Endothelial cell of umbilical vein (primary cell): ENCODE measurements around the gene STK17B. TPM values are rescaled to one million over a fixed set of nuclear protein-coding genes. Genes with fewer than 3 reads are reported as not detected.

ENCODE experiments used
- BruUV-seq: library from RNA; stranded (reverse); fragments of 400-500 nt; replicated peaks from 2 replicates; lab custom pipeline; 2021; lab: Mats Ljungman, UMichigan
- CTCF ChIA-PET: fragments of 300-600, 350-600 bp; sonication (Branson Sonifier 250); formaldehyde crosslinking; loops from one replicate; lab custom pipeline; 2021; ENCODE audit warnings: antibody characterized with exemption, inconsistent platforms; lab: Charles Lee
- POLR2A ChIA-PET: fragments of 300-600, 350-600 bp; sonication (Branson Sonifier 250); formaldehyde crosslinking; loops from one replicate; lab custom pipeline; 2021; ENCODE audit warnings: antibody characterized with exemption, inconsistent platforms; lab: Charles Lee
- DNase-seq: peaks from one replicate; pipeline ENCODE4 v3.0.0-alpha.2; 2011; ENCODE audit warnings: low read depth, low spot score
- FAIRE-seq: peaks from 2 replicates; lab custom pipeline; 2011; peaks lifted over from hg19 to GRCh38; lab: Jason Lieb, UNC
- H2AFZ ChIP-seq: 2 replicates; pipeline ENCODE4 v1.6.0; 2012; ENCODE audit warnings: low read depth, low read length, control low read depth, inconsistent platforms
- H3K27ac ChIP-seq: 2 replicates; pipeline ENCODE4 v1.5.1; 2011; ENCODE audit warnings: low read depth, mild to moderate bottlenecking, control low read depth, low read length, moderate library complexity; ENCODE audit not compliant: insufficient read depth
- H3K27me3 ChIP-seq, 2 experiments: 2 replicates each; pipeline versions ENCODE4 v1.6.0 to v1.6.1; 2011; ENCODE audit warnings: low read length in 2 of 2, mixed read lengths in 1 of 2; ENCODE audit not compliant: control insufficient read depth in 2 of 2, insufficient read depth in 2 of 2
- H3K36me3 ChIP-seq, 2 experiments: 2 replicates in 1 of 2; 3 replicates in 1 of 2; pipeline ENCODE4 v1.5.1; 2011; ENCODE audit warnings: low read length in 2 of 2, mild to moderate bottlenecking in 1 of 2, moderate library complexity in 1 of 2; ENCODE audit not compliant: control insufficient read depth in 2 of 2, insufficient read depth in 2 of 2; ENCODE audit errors: extremely low read depth in 1 of 2
- H3K4me1 ChIP-seq: 3 replicates; pipeline ENCODE4 v1.5.1; 2011; ENCODE audit warnings: mild to moderate bottlenecking, low read length; ENCODE audit not compliant: control insufficient read depth, insufficient read depth; ENCODE audit errors: extremely low read depth
- H3K4me2 ChIP-seq: 2 replicates; pipeline ENCODE4 v1.6.1; 2011; ENCODE audit warnings: low read length, control low read depth, mixed read lengths; ENCODE audit not compliant: insufficient read depth
- H3K4me3 ChIP-seq, 3 experiments: fragments of 200-600 bp in 1 of 3; sonication (generic), shearing (Covaris generic) in 1 of 3; replicated peaks in 1 of 3; 2 replicates each; pipeline ENCODE4 v1.5.1; 2011 to 2016; ENCODE audit warnings: control low read depth in 3 of 3, low read length in 3 of 3, mild to moderate bottlenecking in 2 of 3, inconsistent platforms in 1 of 3, low read depth in 1 of 3, moderate library complexity in 1 of 3; ENCODE audit not compliant: insufficient read depth in 1 of 3
- H3K79me2 ChIP-seq: 2 replicates; pipeline ENCODE4 v1.6.0; 2012; ENCODE audit warnings: low read length, inconsistent platforms; ENCODE audit not compliant: control insufficient read depth, insufficient read depth
- H3K9ac ChIP-seq: replicated peaks from 2 replicates; pipeline ENCODE3; 2011; ENCODE audit warnings: low read length, control low read depth; ENCODE audit not compliant: insufficient read depth; ENCODE audit errors: extremely low read depth
- H3K9me1 ChIP-seq: replicated peaks from 3 replicates; pipeline ENCODE4 v1.6.0; 2011; ENCODE audit warnings: mild to moderate bottlenecking, low read length; ENCODE audit not compliant: control insufficient read depth, insufficient read depth; ENCODE audit errors: extremely low read depth
- H3K9me3 ChIP-seq: replicated peaks from 2 replicates; pipeline ENCODE4 v1.5.1; 2012; ENCODE audit warnings: low read length, inconsistent platforms; ENCODE audit not compliant: control insufficient read depth, insufficient read depth
- H4K20me1 ChIP-seq: replicated peaks from 2 replicates; pipeline ENCODE3; 2011; ENCODE audit warnings: mild to moderate bottlenecking, low read length; ENCODE audit not compliant: control insufficient read depth, insufficient read depth; ENCODE audit errors: extremely low read depth
- EZH2 ChIP-seq: IDR thresholded peaks from 2 replicates; pipeline ENCODE4 v1.6.1; 2012; ENCODE audit warnings: borderline replicate concordance, low read depth, mild to moderate bottlenecking, moderate library complexity, low read length, inconsistent platforms; ENCODE audit not compliant: severe bottlenecking
- FOS ChIP-seq: IDR thresholded peaks from 2 replicates; pipeline ENCODE4 v1.6.1; 2011; ENCODE audit warnings: mild to moderate bottlenecking, low read length, moderate library complexity, borderline replicate concordance; ENCODE audit not compliant: insufficient read depth
- GATA2 ChIP-seq: IDR thresholded peaks from 2 replicates; pipeline ENCODE4 v1.7.0; 2011; ENCODE audit warnings: low read depth, mild to moderate bottlenecking, moderate library complexity, mixed read lengths, low read length; ENCODE audit not compliant: insufficient read length, insufficient read depth
- JUN ChIP-seq: IDR thresholded peaks from 2 replicates; pipeline ENCODE4 v1.6.1; 2011; ENCODE audit warnings: borderline replicate concordance, low read depth; ENCODE audit not compliant: insufficient read length, insufficient read depth
- MYC ChIP-seq: IDR thresholded peaks from one replicate; pipeline ENCODE4 v1.6.1; 2011; ENCODE audit warnings: mild to moderate bottlenecking, low read depth, low read length
- POLR2A ChIP-seq: IDR thresholded peaks from 2 replicates; pipeline ENCODE4 v1.6.1; 2012; ENCODE audit warnings: low read depth, mild to moderate bottlenecking, control low read depth, low read length
- POLR2AphosphoS5 ChIP-seq: IDR thresholded peaks from 2 replicates; pipeline ENCODE4 v1.6.1; 2012; ENCODE audit warnings: low read depth, mild to moderate bottlenecking, control low read depth, low read length, moderate library complexity; ENCODE audit not compliant: insufficient read depth
- dilution Hi-C: fragments of 300-500 bp; cut with MboI; formaldehyde crosslinking; loops from one replicate; pipeline ENCODE4 v1.15.0; 2019; ENCODE audit warnings: low sequenced_read_pairs; ENCODE audit not compliant: extremely low pct_ligation_motif_present
- intact Hi-C: fragments of 100-400 bp; cut with micrococcal nuclease; formaldehyde crosslinking; loops from one replicate; pipeline ENCODE4 v1.10.0; 2022
- polyA plus RNA-seq, 4 experiments: library from polyadenylated mRNA; depleted of rRNA in 3 of 4; stranded (reverse) in 3 of 4; unstranded in 1 of 4; fragments of >200 nt; gene quantifications; 2 replicates each; pipeline versions ENCODE4 v1.2.1 to v1.2.3, GENCODE V29; 2011 to 2012; ENCODE audit warnings: missing spikeins in 1 of 4
- total RNA-seq: library from RNA; stranded (reverse); gene quantifications from 2 replicates; pipeline ENCODE4 v1.2.3, GENCODE V29; 2021
- TF ChIP-seq, protein P1 (sequence below): IDR thresholded peaks from 2 replicates; pipeline ENCODE4 v1.6.1; 2011; ENCODE audit not compliant: insufficient read depth, insufficient read length
- TF ChIP-seq, protein P2 (sequence below), 2 donors: IDR thresholded peaks; 1 replicate in 1 of 2; 2 replicates in 1 of 2; pipeline ENCODE4 v1.5.1; 2011; ENCODE audit warnings: low read length in 2 of 2, mild to moderate bottlenecking in 2 of 2, moderate library complexity in 2 of 2, control low read depth in 1 of 2, inconsistent platforms in 1 of 2, low read depth in 1 of 2; ENCODE audit not compliant: insufficient read depth in 1 of 2; ENCODE audit errors: extremely low read depth in 1 of 2

The STK17B gene
- total and polyA plus RNA-seq, 2 donors (not counting 3 experiments of a cell fraction or from before 2014, with no cell fraction given) = 2.5 to 16.6 TPM

DNA sequence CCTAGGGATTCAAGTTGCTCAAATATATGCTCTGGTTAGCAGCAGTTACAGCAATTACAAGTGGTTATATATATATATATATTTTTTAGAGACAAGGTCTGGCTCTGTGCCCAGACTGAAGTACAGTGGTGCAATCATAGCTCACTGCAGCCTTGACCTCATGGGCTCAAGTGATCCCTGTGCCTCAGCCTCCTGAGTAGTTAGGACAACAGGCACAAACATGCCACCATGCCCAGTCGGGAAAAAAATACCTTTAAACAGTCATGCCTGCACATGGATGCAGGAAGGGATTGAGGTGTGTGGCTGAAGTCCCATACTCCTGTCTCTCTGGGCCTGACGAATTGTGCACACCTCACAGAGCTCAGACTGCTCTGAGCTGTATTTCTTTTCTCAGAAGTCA lies 83.2 kb downstream of the STK17B start:
- POLR2A ChIA-PET = no interaction called here
- Histone ChIP-seq H4K20me1 (no peaks in the 10 kb centered on the region), H3K4me1 (no peaks in the 10 kb centered on the region), H3K9me3 (no peaks in the 10 kb centered on the region), H3K36me3 (no peaks in the 10 kb centered on the region), H3K4me2 (no peak overlapping the region), H3K27ac (no peak overlapping the region), H3K27me3 (no peaks in the 10 kb centered on the region), H3K4me3 (no peak overlapping the region), H3K79me2 (no peaks in the 10 kb centered on the region), H3K9ac (no peak overlapping the region), H3K9me1 (no peaks in the 10 kb centered on the region), H2AFZ (no peak overlapping the region)
- BruUV-seq = no TSS peak
- DNase-seq (no peak), FAIRE-seq (no peak)
- intact Hi-C loops (no loop called here), dilution Hi-C loops (no loop called here)
- CTCF ChIA-PET = interaction anchor here (0.7 kb wide), 1 partner anchor 10 kb away, joined by 3 read pairs; no protein-coding TSS in a partner anchor
- TF ChIP-seq EZH2 = no peak
- TF ChIP-seq, protein P1, sequence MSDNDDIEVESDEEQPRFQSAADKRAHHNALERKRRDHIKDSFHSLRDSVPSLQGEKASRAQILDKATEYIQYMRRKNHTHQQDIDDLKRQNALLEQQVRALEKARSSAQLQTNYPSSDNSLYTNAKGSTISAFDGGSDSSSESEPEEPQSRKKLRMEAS = no peak
- no peak for TF ChIP-seq JUN
- TF ChIP-seq, protein P2, sequence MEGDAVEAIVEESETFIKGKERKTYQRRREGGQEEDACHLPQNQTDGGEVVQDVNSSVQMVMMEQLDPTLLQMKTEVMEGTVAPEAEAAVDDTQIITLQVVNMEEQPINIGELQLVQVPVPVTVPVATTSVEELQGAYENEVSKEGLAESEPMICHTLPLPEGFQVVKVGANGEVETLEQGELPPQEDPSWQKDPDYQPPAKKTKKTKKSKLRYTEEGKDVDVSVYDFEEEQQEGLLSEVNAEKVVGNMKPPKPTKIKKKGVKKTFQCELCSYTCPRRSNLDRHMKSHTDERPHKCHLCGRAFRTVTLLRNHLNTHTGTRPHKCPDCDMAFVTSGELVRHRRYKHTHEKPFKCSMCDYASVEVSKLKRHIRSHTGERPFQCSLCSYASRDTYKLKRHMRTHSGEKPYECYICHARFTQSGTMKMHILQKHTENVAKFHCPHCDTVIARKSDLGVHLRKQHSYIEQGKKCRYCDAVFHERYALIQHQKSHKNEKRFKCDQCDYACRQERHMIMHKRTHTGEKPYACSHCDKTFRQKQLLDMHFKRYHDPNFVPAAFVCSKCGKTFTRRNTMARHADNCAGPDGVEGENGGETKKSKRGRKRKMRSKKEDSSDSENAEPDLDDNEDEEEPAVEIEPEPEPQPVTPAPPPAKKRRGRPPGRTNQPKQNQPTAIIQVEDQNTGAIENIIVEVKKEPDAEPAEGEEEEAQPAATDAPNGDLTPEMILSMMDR (IDR thresholded peaks at IDR 0.05; ENCODE audit: extremely low read depth in 1 of 2, insufficient read depth in 1 of 2, low read depth in 1 of 2, low read length in 2 of 2) = no peak
- no peak for TF ChIP-seq FOS
- TF ChIP-seq POLR2AphosphoS5 = no peak
- TF ChIP-seq POLR2A = no peak
- no peak for TF ChIP-seq GATA2
- no peak for TF ChIP-seq MYC
